Gastroesophageal sphincter (tissue), 3 donors: Measurements from ENCODE around the gene DLGAP4.
A peak's percentile ranks its signal among the peaks of the same experiment; 100 is the strongest.

Source experiments
- EP300 ChIP-seq: sonication (generic); formaldehyde crosslinking; IDR thresholded peaks from one replicate; pipeline ENCODE4 v1.6.1; 2017; ENCODE audit warnings: antibody characterized with exemption, mild to moderate bottlenecking
- POLR2A ChIP-seq, 2 donors: fragments of 450-650 bp; IDR thresholded peaks; one replicate each; pipeline ENCODE4 v1.6.1; 2017; ENCODE audit warnings: antibody characterized with exemption in 2 of 2, mild to moderate bottlenecking in 2 of 2, moderate library complexity in 1 of 2
- POLR2AphosphoS5 ChIP-seq: sonication (generic); formaldehyde crosslinking; IDR thresholded peaks from one replicate; pipeline ENCODE4 v1.6.1; 2017; ENCODE audit warnings: antibody characterized with exemption
- TF ChIP-seq, protein P1 (sequence below), 4 experiments: fragments of 200-600 bp in 2 of 4; fragments of 450-650 bp in 2 of 4; sonication (generic) in 1 of 4; IDR thresholded peaks; one replicate each; pipeline ENCODE4 v1.5.1; 2017 to 2019; ENCODE audit warnings: antibody characterized with exemption in 4 of 4, mild to moderate bottlenecking in 2 of 4, moderate library complexity in 2 of 4

DNA sequence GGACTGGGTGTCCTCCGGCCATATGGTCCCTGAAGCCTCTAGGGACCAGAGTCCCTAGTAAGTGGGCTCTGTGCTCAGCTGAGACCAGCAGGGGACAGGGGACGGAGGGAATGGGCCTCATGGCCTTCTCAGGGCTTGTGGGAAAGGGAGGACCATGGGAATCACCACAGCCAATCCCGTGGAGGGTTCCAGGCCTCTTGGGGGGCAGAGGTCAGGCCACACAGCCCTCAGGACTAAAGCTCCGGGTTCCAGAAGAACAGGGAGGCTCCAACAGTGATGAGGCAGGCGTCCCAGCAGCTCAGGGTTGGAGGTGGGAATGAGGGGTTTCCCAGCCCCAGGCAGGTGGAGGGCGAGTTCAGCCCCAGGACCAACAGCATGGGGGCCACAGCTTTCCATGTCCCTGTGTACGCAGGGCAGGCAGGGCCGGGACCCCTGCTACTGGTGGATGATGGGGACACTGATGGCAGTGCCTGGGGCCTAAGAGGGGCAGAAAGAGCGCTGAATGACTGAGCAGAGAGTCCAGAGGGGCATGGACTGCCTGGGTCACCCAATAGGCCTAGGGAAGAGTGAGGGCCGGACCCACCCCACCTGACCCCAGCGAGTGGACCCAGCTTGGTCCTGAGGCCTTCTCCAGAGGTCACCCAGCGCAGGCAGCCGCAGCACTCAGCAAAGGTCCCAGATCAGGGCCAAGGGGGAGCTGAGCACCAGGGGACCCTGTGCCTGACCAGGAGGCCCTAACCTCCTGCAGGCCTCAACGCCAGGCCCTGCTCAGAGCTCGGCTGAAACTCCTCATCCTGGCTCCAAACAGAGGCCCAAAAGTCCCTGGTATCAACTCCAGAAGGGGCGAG, 244.0 kb downstream of the DLGAP4 start:
- TF ChIP-seq EP300 = no peak
- TF ChIP-seq, protein P1, sequence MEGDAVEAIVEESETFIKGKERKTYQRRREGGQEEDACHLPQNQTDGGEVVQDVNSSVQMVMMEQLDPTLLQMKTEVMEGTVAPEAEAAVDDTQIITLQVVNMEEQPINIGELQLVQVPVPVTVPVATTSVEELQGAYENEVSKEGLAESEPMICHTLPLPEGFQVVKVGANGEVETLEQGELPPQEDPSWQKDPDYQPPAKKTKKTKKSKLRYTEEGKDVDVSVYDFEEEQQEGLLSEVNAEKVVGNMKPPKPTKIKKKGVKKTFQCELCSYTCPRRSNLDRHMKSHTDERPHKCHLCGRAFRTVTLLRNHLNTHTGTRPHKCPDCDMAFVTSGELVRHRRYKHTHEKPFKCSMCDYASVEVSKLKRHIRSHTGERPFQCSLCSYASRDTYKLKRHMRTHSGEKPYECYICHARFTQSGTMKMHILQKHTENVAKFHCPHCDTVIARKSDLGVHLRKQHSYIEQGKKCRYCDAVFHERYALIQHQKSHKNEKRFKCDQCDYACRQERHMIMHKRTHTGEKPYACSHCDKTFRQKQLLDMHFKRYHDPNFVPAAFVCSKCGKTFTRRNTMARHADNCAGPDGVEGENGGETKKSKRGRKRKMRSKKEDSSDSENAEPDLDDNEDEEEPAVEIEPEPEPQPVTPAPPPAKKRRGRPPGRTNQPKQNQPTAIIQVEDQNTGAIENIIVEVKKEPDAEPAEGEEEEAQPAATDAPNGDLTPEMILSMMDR (IDR thresholded peaks at IDR 0.05) = no peak
- TF ChIP-seq POLR2AphosphoS5 = peak; percentile 32
- peak in 1 of 2 donors; percentile 4 for TF ChIP-seq POLR2A (IDR thresholded peaks at IDR 0.05)
